IPS-NIHi7 (cell line): ENCODE measurements around the gene TNRC6C.

Source experiments
- DNase-seq: peaks from one replicate; pipeline ENCODE4 v3.0.0; 2012; ENCODE audit warnings: mixed read lengths; ENCODE audit errors: extremely low spot score

Gene TNRC6C

GRCh38 chr17:78125138-78125913 is 166.8 kb downstream of the TNRC6C start:
- DNase-seq = no peak

GRCh38 chr17:78125976-78126894 is 167.7 kb downstream of the TNRC6C start:
- DNase-seq = no peak

- no peak for DNase-seq
These were observed 168.4 kb downstream of the TNRC6C start for GRCh38 chr17:78126895-78127238.

GRCh38 chr17:78127239-78127887 is 168.9 kb downstream of the TNRC6C start:
- DNase-seq = peak; percentile 55

- DNase-seq = peak; percentile 69
These were observed 169.5 kb downstream of the TNRC6C start for GRCh38 chr17:78127888-78128550.

- peak; percentile 93 for DNase-seq
These were observed 170.2 kb downstream of the TNRC6C start, which contains the start of gene TMC6 for GRCh38 chr17:78128551-78129350. Gene TMC6, minus strand, starts transcription at chr17:78128755. Its CDS starts 1,923 bp downstream, at chr17:78126832.

GRCh38 chr17:78129351-78130089 is 171.0 kb downstream of the TNRC6C start:
- DNase-seq = no peak

- DNase-seq = no peak
These were observed 171.6 kb downstream of the TNRC6C start for GRCh38 chr17:78130090-78130436.

- no peak for DNase-seq
These were observed 172.1 kb downstream of the TNRC6C start, which contains the start of gene TMC8 for GRCh38 chr17:78130437-78131101. Gene TMC8, plus strand, starts transcription at chr17:78130771. Its CDS starts 818 bp downstream, at chr17:78131589.

- no peak for DNase-seq
These were observed 172.9 kb downstream of the TNRC6C start for GRCh38 chr17:78131172-78132083.

GRCh38 chr17:78132084-78132676 is 173.7 kb downstream of the TNRC6C start:
- peak; percentile 60 for DNase-seq

GRCh38 chr17:78132767-78133178 is 174.3 kb downstream of the TNRC6C start:
- DNase-seq = no peak

- no peak for DNase-seq
These were observed 174.9 kb downstream of the TNRC6C start for GRCh38 chr17:78133179-78133951.

GRCh38 chr17:78133971-78134898 is 175.7 kb downstream of the TNRC6C start:
- peak; percentile 84 for DNase-seq

GRCh38 chr17:78134899-78135385 is 176.4 kb downstream of the TNRC6C start:
- no peak for DNase-seq
